HS-5 (cell line): Measurements from ENCODE around the gene ABI3BP.

Experiments used
- DNase-seq: peaks from one replicate; pipeline ENCODE4 v3.0.0-alpha.2; 2012; ENCODE audit warnings: low read depth

ABI3BP gene

GRCh38 chr3:100776097-100776729 is 217.0 kb downstream of the ABI3BP start:
- DNase-seq, result no peak

DNA sequence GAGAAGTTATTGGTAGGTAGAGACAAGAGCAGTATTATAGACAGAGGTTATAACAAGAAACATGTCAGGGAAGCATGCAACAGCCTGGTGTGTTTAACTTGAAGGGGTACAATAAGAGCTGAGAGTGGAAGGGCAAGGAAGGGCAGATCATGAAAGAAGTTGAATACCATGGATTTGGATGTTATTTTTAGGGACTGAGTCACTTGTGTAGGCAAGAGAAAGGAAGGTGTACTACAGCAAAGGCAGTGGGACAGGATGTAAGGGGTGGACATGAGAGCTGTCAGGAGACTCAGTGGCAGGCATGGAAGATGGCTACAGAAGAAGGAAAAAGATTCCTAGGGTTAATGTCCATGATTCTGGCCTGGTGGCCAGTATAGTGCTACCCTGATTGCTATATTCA is 217.6 kb downstream of the ABI3BP start:
- no peak for DNase-seq

GRCh38 chr3:100775226-100775625 is 218.0 kb downstream of the ABI3BP start:
- no peak for DNase-seq

DNA sequence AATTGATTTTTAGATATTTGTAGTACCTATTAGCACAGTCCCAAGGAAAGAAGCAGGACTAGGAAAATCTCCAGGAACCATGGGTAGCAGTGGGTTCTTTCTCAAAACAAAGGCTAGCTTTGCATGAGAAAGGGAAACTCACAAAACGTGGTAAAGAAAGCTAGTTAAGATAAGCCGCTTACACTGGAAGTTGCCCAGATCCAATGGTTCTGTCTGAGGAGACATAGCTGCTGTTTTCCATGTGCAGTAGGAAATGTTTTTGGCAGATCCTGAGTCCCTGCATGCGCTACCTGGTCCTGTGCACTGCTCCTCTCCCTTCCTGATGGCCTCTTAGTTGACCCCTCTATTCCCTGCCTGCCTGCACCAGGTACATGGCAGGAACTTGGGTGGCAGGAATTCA is 223.5 kb downstream of the ABI3BP start:
- DNase-seq, result no peak

DNA sequence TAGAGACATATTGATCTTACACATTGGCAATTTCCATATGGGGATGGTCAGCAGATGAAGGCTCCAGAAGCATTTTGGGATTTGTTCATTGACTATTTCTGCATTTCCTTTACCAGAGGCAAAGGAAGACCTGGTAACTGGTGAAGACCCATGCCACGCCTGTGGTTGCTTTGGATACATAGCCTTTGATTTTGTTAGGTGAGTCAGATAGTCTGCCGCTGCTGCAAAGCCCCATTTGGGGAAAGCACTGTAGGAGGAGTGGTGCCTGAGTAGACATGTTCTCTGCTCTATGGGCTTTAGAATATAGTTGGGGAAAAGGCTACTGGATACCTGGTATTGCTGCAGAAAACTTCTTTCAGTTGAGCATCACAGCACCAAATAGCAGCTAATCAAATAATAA is 227.2 kb downstream of the ABI3BP start:
- no peak for DNase-seq

DNA sequence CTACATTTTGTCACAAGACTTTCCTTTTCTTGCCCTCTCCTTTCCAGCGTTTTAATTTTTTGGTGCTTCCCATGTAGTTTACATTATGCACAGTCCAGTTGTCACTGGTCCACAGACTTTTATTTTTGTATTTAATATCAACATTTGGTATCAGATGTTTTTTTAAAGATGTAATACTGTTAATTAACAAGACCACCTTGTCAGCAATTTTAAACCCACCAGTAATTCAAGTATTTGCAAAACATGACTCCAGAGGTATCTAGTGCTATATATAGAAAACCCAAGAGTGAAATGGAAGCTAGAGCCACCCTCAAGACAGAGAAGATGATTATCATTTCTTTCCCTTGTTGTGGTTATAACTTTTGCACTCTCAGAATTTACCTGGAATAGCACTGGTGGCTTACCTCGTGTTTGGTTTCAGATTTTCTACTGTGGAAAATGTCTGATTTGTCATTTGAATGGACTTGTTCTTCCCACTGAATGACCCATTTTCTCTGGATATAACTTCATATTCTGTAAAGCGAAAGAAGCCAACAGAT is 227.7 kb downstream of the ABI3BP start:
- no peak for DNase-seq

DNA sequence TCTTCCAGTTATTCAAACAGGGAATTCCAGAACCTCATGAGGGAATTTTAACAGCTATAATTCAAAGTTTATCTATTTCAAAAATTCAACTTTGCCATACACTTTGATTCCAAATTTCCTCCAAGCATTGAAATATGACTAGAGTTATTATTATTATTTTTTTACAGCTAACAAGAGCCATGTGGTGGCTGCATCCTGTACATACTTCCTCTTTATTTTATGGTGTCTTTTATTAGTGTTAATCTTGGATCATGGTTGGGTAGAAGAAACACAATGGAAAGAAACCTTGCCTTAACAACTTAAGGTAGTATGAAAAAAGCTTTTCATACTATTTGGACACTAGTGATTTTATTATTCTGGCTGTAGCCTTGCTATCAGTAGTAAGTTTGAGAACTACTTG is 231.3 kb downstream of the ABI3BP start:
- no peak for DNase-seq

DNA sequence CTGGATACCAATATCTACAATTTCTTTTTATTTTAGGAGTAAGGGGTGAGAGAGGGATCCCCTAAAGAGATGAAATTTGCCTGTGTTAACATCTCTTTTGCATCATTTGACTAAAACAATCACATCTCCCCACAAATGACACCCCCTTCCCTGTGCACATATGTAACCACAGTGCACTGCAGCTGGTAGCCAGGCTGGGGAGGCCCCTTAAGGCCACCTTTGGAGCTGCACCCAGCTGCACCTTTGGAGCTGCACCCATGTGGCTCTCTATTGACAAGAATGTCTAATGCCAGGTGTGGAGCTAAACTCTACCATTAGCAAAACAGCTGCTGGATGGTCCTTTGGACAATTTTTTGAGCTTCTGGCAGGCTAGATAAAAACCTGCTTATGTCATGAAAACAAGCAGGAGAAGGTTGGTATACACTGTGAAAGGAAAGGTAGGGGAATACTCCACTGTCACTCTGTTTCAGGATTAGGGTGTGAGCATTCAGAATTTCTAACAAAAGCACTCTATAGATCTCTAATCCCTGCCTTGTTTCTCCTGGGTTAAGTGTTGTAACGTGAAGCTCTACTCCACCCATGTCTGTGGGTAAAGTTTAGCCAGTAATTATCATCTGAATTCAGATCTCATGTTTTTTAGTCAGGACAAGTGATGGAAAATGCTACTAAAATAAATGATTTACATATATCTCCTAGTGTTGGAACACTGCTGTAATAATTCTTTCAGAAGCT is 231.8 kb downstream of the ABI3BP start:
- no peak for DNase-seq

- no peak for DNase-seq
Observed at GRCh38 chr3:100760377-100760776, 232.8 kb downstream of the ABI3BP start.

GRCh38 chr3:100759950-100760349 is 233.3 kb downstream of the ABI3BP start:
- DNase-seq, result no peak

DNA sequence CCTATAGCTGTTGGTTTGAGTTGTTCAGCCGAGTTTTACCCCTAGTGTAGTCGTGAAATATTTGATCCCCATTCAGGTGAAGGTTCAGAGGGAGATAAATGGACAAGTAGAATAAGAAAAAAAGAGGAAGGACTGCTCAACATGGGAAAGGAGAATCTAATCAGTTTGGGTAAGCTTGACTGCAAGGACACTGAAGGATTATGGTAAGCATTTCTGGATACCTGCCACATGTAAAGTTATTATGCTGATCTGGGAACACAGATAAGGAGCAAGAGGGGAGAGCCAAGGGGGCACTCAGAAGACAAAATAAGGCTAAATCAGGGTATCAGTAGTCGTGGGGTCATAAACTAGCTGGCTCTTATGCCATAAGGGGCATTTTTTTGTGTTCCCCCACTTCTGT is 234.1 kb downstream of the ABI3BP start:
- DNase-seq, result no peak

DNA sequence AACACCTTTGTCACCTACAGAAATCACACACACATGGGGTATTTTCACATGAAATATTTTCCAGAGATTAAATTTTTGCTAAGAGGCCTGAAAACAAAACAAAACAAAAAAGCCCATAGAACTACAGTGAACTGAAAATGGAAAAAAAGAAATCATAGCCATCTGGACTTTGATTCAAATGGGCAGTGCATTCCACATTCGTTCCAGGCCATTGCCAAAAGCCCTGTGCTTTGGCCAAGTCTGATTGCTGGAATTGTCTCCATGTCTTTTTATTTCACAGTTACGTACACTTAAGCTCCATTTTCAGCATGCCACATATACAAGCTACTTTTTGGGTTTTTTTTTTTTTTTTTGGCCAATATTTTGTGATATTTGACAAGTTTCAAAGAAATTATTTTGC is 236.8 kb downstream of the ABI3BP start:
- no peak for DNase-seq

- DNase-seq, result no peak
Observed at GRCh38 chr3:100754563-100755334, 238.5 kb downstream of the ABI3BP start.

DNA sequence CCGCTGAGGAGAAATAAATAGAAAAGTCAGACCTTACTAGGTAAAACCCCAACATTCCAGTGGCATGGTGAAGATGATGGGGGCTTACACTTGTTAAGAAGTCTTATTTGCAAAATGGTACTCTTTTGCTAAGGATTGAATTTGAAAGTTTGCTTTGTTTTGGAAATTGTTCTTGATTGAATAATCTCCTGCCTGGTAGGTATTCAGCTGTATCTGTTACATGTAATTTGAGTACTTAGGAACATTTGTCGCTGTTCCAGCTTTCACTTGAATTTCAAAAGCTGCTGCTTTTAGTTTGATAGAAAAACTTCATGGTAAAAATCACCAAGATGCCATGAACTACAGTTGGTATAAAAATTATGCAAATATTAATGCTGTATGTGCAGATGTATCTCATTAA is 239.4 kb downstream of the ABI3BP start:
- no peak for DNase-seq

GRCh38 chr3:100748967-100749366 is 244.3 kb downstream of the ABI3BP start:
- no peak for DNase-seq

GRCh38 chr3:100748220-100748619 is 245.0 kb downstream of the ABI3BP start:
- DNase-seq, result no peak

GRCh38 chr3:100746092-100746491 is 247.1 kb downstream of the ABI3BP start:
- no peak for DNase-seq

DNA sequence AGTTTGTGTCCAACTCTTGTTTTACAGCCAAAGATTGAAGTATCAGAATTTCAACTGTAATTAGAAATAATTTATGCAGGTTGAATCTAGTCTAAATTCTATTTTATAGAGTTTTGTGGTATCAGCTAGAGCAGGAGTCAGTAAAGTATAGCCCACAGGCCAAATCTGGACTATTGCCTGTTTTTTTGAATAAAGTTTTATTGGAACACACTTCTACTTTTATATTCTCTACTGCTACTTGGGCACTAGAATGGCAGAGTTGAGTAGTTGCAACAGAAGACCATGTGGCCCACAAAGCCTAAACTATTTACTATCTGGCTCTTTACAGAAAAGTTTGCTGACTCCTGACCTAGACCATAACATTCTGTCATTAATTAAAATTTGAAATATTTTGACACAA is 247.6 kb downstream of the ABI3BP start:
- no peak for DNase-seq

DNA sequence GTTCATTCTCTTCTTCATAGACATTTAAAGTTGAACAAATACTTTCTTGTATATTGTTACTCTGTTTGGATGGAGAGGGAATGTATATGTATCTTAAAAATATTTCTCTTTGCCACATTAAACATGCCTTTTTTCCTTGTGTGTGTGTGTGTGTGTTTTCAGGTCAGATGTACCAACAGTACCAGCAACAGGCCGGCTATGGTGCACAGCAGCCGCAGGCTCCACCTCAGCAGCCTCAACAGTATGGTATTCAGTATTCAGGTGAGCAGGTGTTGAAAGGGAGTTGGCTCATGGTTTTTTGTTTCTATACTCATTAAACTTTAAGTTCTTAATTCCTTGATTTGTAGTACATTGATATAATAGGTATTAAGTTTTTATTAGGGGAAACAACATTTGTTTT is 248.6 kb downstream of the ABI3BP start:
- no peak for DNase-seq

DNA sequence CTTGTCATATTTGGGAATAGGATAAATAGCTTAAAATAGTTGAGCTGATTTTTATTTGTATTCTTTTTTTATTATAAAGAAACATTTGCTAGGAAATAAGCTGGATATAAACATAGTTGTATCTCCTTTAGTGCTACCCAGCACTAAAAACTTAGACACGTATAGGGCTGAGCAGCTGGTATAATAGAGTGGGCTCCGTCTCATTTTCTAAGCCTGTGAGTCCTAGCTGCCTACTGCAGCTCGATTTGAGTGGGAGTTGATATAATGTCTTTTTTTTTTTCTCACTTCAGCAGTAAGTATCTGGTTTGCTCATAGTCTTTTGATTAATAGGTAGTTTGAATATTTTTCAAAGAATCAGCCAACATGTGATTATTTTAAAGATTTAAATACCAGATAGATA is 249.7 kb downstream of the ABI3BP start:
- DNase-seq, result no peak

DNA sequence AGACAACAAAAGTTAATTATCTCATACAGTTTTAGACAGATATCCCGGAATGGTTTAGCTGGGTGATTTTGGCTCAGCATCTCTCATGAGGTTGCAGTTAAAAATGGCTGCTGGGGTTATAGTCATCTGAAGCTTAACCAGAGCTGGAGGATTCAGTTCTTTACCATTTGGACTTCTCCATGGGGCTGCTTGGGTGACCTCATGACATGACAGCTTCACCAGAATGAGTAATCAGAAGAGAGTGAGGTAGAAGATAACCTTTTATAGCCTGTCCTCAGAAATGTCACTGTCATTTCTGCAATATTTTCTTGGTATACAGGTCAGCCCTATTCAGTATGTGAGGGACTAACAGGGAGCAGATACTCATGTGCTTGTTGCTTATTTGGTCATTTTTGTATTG is 253.0 kb downstream of the ABI3BP start:
- no peak for DNase-seq

- DNase-seq, result no peak
Observed at GRCh38 chr3:100737334-100737733, 255.9 kb downstream of the ABI3BP start.

DNA sequence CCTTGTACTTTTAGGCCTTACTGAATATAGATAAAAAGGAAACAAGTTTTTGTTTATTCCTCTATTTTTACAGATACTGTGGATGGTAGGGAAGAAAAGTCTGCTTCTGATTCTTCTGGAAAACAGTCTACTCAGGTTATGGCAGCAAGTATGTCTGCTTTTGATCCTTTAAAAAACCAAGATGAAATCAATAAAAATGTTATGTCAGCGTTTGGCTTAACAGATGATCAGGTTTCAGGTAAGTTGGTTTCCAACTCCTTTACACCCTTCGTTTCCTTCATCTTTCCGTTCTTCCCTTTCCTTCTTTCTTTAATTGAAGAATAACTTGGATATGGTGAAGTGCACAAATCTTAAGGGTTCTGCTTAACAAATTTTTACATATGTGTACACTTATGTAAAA is 260.8 kb downstream of the ABI3BP start:
- DNase-seq, result no peak
